HEK293 (cell line): ENCODE data around the gene CYP24A1.

Source experiments
- CTCF ChIA-PET: fragments of 350-600 bp; formaldehyde crosslinking; extraction: SDS; loops from one replicate; lab custom pipeline; 2021; ENCODE audit warnings: antibody characterized with exemption; lab: Yijun Ruan, JAX
- POLR2A ChIA-PET: fragments of 300-600 bp; formaldehyde crosslinking; extraction: SDS; loops from one replicate; lab custom pipeline; 2020; ENCODE audit warnings: antibody characterized with exemption, inconsistent platforms; lab: Yijun Ruan, JAX
- H3K27ac ChIP-seq: fragments of 200-500 bp; sonication (Bioruptor generic); 2 replicates; pipeline ENCODE4 v1.5.1; 2014; ENCODE audit warnings: low read depth, low read length, control low read depth, inconsistent platforms; ENCODE audit errors: extremely low read depth
- H3K36me3 ChIP-seq, 2 experiments: fragments of 200-500 bp in 1 of 2; sonication (Bioruptor generic) in 1 of 2; 1 replicate in 1 of 2; 2 replicates in 1 of 2; pipeline ENCODE4 v1.5.1; 2014 to 2017; ENCODE audit warnings: inconsistent platforms in 2 of 2, low read length in 2 of 2; ENCODE audit not compliant: control insufficient read depth in 2 of 2, insufficient read depth in 1 of 2
- H3K4me1 ChIP-seq: fragments of 200-500 bp; sonication (Bioruptor generic); 2 replicates; pipeline ENCODE4 v1.5.1; 2014; ENCODE audit warnings: mild to moderate bottlenecking, low read length, inconsistent platforms; ENCODE audit not compliant: control insufficient read depth, insufficient read depth
- H3K4me3 ChIP-seq: 2 replicates; pipeline ENCODE4 v1.5.1; 2011; ENCODE audit warnings: low read depth, mild to moderate bottlenecking, control low read depth, low read length, moderate library complexity
- H3K9me3 ChIP-seq: fragments of 200-500 bp; sonication (Bioruptor generic); 2 replicates; pipeline ENCODE4 v1.5.1; 2014; ENCODE audit warnings: low read depth, low read length, inconsistent platforms; ENCODE audit not compliant: control insufficient read depth, insufficient read depth
- BCL11A ChIP-seq: fragments of 450-650 bp; formaldehyde crosslinking; IDR thresholded peaks from 2 replicates; pipeline ENCODE4 v1.5.1; 2016; ENCODE audit warnings: low read depth, missing biosample characterization, missing genetic modification characterization
- GLIS2 ChIP-seq: fragments of 450-650 bp; formaldehyde crosslinking; IDR thresholded peaks from 2 replicates; pipeline ENCODE4 v1.5.1; 2016; ENCODE audit warnings: missing biosample characterization, missing genetic modification characterization
- MYNN ChIP-seq: fragments of 450-650 bp; formaldehyde crosslinking; IDR thresholded peaks from 2 replicates; pipeline ENCODE4 v1.5.1; 2016; ENCODE audit warnings: missing biosample characterization, missing genetic modification characterization, borderline replicate concordance
- OSR2 ChIP-seq: fragments of 450-650 bp; formaldehyde crosslinking; IDR thresholded peaks from 2 replicates; pipeline ENCODE4 v1.5.1; 2016; ENCODE audit warnings: missing biosample characterization, missing genetic modification characterization
- RBAK ChIP-seq: fragments of 450-650 bp; formaldehyde crosslinking; IDR thresholded peaks from 2 replicates; pipeline ENCODE4 v1.5.1; 2016; ENCODE audit warnings: missing biosample characterization, missing genetic modification characterization
- ZBTB48 ChIP-seq: fragments of 450-650 bp; formaldehyde crosslinking; IDR thresholded peaks from 2 replicates; pipeline ENCODE4 v1.5.1; 2016; ENCODE audit warnings: missing biosample characterization, missing genetic modification characterization
- ZBTB7A ChIP-seq: fragments of 450-650 bp; formaldehyde crosslinking; IDR thresholded peaks from 2 replicates; pipeline ENCODE4 v1.5.1; 2016; ENCODE audit warnings: low read depth, missing biosample characterization, missing genetic modification characterization
- ZNF146 ChIP-seq: fragments of 450-650 bp; formaldehyde crosslinking; IDR thresholded peaks from 2 replicates; pipeline ENCODE4 v1.5.1; 2016; ENCODE audit warnings: missing biosample characterization, missing genetic modification characterization
- ZNF266 ChIP-seq: fragments of 450-650 bp; formaldehyde crosslinking; IDR thresholded peaks from 2 replicates; pipeline ENCODE4 v1.5.1; 2016; ENCODE audit warnings: missing biosample characterization, missing genetic modification characterization, low read depth
- ZNF280C ChIP-seq: fragments of 450-650 bp; formaldehyde crosslinking; IDR thresholded peaks from 2 replicates; pipeline ENCODE4 v1.5.1; 2016; ENCODE audit warnings: missing biosample characterization, missing genetic modification characterization
- ZNF433 ChIP-seq: fragments of 450-650 bp; formaldehyde crosslinking; IDR thresholded peaks from 2 replicates; pipeline ENCODE4 v1.5.1; 2016; ENCODE audit warnings: missing biosample characterization, missing genetic modification characterization, low read depth
- ZNF501 ChIP-seq: fragments of 450-650 bp; formaldehyde crosslinking; IDR thresholded peaks from 2 replicates; pipeline ENCODE4 v1.5.1; 2016; ENCODE audit warnings: missing biosample characterization, missing genetic modification characterization
- ZNF530 ChIP-seq: fragments of 450-650 bp; formaldehyde crosslinking; IDR thresholded peaks from 2 replicates; pipeline ENCODE4 v1.5.1; 2016; ENCODE audit warnings: low read depth, missing biosample characterization, missing genetic modification characterization
- ZNF549 ChIP-seq: fragments of 450-650 bp; IDR thresholded peaks from 2 replicates; pipeline ENCODE4 v1.5.1; 2018; ENCODE audit warnings: missing biosample characterization, missing genetic modification characterization, mild to moderate bottlenecking, inconsistent platforms, moderate library complexity
- ZNF639 ChIP-seq: fragments of 450-650 bp; formaldehyde crosslinking; IDR thresholded peaks from 2 replicates; pipeline ENCODE4 v1.5.1; 2016; ENCODE audit warnings: missing biosample characterization, missing genetic modification characterization
- ZNF747 ChIP-seq: fragments of 450-650 bp; formaldehyde crosslinking; IDR thresholded peaks from 2 replicates; pipeline ENCODE4 v1.5.1; 2016; ENCODE audit warnings: missing biosample characterization, missing genetic modification characterization
- ZNF785 ChIP-seq: fragments of 450-650 bp; formaldehyde crosslinking; IDR thresholded peaks from 2 replicates; pipeline ENCODE4 v1.5.1; 2016; ENCODE audit warnings: missing biosample characterization, missing genetic modification characterization
- ZSCAN4 ChIP-seq: fragments of 450-650 bp; formaldehyde crosslinking; IDR thresholded peaks from 2 replicates; pipeline ENCODE4 v1.5.1; 2017; ENCODE audit warnings: missing biosample characterization, missing genetic modification characterization
- TF ChIP-seq, protein P1 (sequence below): fragments of 450-650 bp; formaldehyde crosslinking; IDR thresholded peaks from 2 replicates; pipeline ENCODE4 v1.5.1; 2016; ENCODE audit warnings: missing biosample characterization, missing genetic modification characterization

The CYP24A1 gene

DNA sequence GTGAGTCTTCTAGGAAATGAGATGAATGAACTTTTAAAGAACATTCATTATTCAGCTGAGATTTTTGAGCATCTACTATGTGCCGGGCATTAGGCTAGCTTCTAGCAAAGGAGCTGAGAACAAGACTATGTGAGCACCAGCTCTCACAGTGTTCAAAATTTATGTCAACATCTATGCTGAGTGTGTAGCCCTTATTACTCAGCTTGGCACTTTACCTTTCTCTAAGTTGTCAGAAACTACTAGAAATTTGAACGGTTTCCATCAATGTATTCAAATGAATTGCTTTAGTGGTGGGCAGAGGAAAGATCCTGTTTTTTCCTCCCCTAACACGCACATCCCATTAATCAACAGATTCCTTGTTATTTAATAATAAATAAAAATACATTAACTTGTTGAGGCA, 33.3 kb downstream of the CYP24A1 start:
- H3K9me3 ChIP-seq, result no peaks in the 10 kb centered on the region
- ChIA-PET CTCF (interaction anchor here (1.2 kb wide), 1 partner anchor 37 kb away, joined by 7 read pairs; no protein-coding TSS in a partner anchor), POLR2A (no interaction called here)
- no peak for TF ChIP-seq ZNF747 (tag by site-specific recombination)
- TF ChIP-seq ZBTB48, result no peak
- no peak for TF ChIP-seq ZNF639 (tag by site-specific recombination)
- TF ChIP-seq ZNF266, result no peak
- no peak for TF ChIP-seq OSR2 (tag by site-specific recombination)
- no peak for TF ChIP-seq ZNF280C
- no peak for TF ChIP-seq BCL11A (tag by site-specific recombination)
- no peak for TF ChIP-seq ZNF433
- TF ChIP-seq ZNF785 (tag by site-specific recombination), result no peak
- no peak for TF ChIP-seq ZNF530 (tag by site-specific recombination)
- no peak for TF ChIP-seq RBAK (tag by site-specific recombination)
- TF ChIP-seq ZSCAN4 (tag by site-specific recombination), result no peak
- TF ChIP-seq ZNF146 (tag by site-specific recombination), result no peak
- TF ChIP-seq ZNF549 (tag by site-specific recombination), result no peak
- TF ChIP-seq MYNN (tag by site-specific recombination), result no peak
- no peak for TF ChIP-seq GLIS2 (tag by site-specific recombination)
- no peak overlapping the region for H3K4me3 ChIP-seq
- no peak overlapping the region for H3K27ac ChIP-seq
- H3K4me1 ChIP-seq, result no peaks in the 10 kb centered on the region
- H3K36me3 ChIP-seq, result no peaks in the 10 kb centered on the region

GRCh38 chr20:54140067-54140466, 33.7 kb downstream of the CYP24A1 start:
- TF ChIP-seq ZBTB7A (tag by site-specific recombination), result no peak
- TF ChIP-seq, protein P1, sequence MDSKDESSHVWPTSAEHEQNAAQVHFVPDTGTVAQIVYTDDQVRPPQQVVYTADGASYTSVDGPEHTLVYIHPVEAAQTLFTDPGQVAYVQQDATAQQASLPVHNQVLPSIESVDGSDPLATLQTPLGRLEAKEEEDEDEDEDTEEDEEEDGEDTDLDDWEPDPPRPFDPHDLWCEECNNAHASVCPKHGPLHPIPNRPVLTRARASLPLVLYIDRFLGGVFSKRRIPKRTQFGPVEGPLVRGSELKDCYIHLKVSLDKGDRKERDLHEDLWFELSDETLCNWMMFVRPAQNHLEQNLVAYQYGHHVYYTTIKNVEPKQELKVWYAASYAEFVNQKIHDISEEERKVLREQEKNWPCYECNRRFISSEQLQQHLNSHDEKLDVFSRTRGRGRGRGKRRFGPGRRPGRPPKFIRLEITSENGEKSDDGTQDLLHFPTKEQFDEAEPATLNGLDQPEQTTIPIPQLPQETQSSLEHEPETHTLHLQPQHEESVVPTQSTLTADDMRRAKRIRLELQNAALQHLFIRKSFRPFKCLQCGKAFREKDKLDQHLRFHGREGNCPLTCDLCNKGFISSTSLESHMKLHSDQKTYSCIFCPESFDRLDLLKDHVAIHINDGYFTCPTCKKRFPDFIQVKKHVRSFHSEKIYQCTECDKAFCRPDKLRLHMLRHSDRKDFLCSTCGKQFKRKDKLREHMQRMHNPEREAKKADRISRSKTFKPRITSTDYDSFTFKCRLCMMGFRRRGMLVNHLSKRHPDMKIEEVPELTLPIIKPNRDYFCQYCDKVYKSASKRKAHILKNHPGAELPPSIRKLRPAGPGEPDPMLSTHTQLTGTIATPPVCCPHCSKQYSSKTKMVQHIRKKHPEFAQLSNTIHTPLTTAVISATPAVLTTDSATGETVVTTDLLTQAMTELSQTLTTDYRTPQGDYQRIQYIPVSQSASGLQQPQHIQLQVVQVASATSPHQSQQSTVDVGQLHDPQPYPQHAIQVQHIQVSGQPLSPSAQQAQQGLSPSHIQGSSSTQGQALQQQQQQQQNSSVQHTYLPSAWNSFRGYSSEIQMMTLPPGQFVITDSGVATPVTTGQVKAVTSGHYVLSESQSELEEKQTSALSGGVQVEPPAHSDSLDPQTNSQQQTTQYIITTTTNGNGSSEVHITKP (tag by site-specific recombination), result no peak
- TF ChIP-seq ZNF501, result no peak
- no peak overlapping the region for H3K27ac ChIP-seq
- ChIA-PET CTCF (interaction anchor here (1.2 kb wide), 1 partner anchor 36 kb away, joined by 7 read pairs; no protein-coding TSS in a partner anchor), POLR2A (no interaction called here)
- no peaks in the 10 kb centered on the region for H3K4me1 ChIP-seq
- H3K9me3 ChIP-seq, result no peaks in the 10 kb centered on the region
- H3K36me3 ChIP-seq, result no peaks in the 10 kb centered on the region
- no peak overlapping the region for H3K4me3 ChIP-seq
